GM19193 (cell line): ENCODE results near the gene LYSET.

ENCODE experiments used
- POLR2A ChIP-seq: IDR thresholded peaks from 4 replicates; pipeline ENCODE4 v1.6.1; 2011; ENCODE audit not compliant: insufficient read depth, insufficient read length; ENCODE audit errors: extremely low read depth

The LYSET gene

GRCh38 chr14:93163564-93163963 lies 21.6 kb upstream of the LYSET start:
- TF ChIP-seq POLR2A, result no peak

GRCh38 chr14:93171376-93171775 lies 13.7 kb upstream of the LYSET start:
- no peak for TF ChIP-seq POLR2A

GRCh38 chr14:93173943-93174395 lies 11.1 kb upstream of the LYSET start:
- no peak for TF ChIP-seq POLR2A

GRCh38 chr14:93175492-93175891 lies 9.6 kb upstream of the LYSET start:
- no peak for TF ChIP-seq POLR2A

GRCh38 chr14:93183596-93184317 lies 1.4 kb upstream of the LYSET start:
- no peak for TF ChIP-seq POLR2A

- no peak for TF ChIP-seq POLR2A
Observed at GRCh38 chr14:93185349-93185720, 218 bp downstream of the LYSET start.

- TF ChIP-seq POLR2A, result no peak
Observed at GRCh38 chr14:93186466-93186865, 1.3 kb downstream of the LYSET start.

- no peak for TF ChIP-seq POLR2A
Observed at GRCh38 chr14:93186956-93187355, 1.8 kb downstream of the LYSET start.

- no peak for TF ChIP-seq POLR2A
Observed at GRCh38 chr14:93195316-93195999, 10.3 kb downstream of the LYSET start.

GRCh38 chr14:93199031-93199430 lies 13.9 kb downstream of the LYSET start:
- TF ChIP-seq POLR2A, result no peak

GRCh38 chr14:93200553-93200952 lies 15.4 kb downstream of the LYSET start:
- no peak for TF ChIP-seq POLR2A

GRCh38 chr14:93201155-93201704 lies 16.1 kb downstream of the LYSET start:
- TF ChIP-seq POLR2A, result no peak

- peak; percentile 90 for TF ChIP-seq POLR2A
Observed at GRCh38 chr14:93206793-93207467, 21.8 kb downstream of the LYSET start, which contains the start of the genes GON7 and UBR7. GON7 (minus strand) TSS chr14:93207065; CDS start chr14:93207037, 28 bp downstream. UBR7 (plus strand) TSS chr14:93207256; CDS start chr14:93207292, 36 bp downstream.

GRCh38 chr14:93207468-93208308 lies 22.6 kb downstream of the LYSET start:
- no peak for TF ChIP-seq POLR2A
